22Rv1 (cell line): ENCODE data around the gene MEI4.

Experiments used
- H3K27ac ChIP-seq: fragments of 450-650 bp; 2 replicates; pipeline ENCODE4 v1.5.1; 2017
- ZFX ChIP-seq: fragments of 450-650 bp; IDR thresholded peaks from 2 replicates; pipeline ENCODE4 v1.6.1; 2017; ENCODE audit warnings: antibody characterized with exemption, borderline replicate concordance
- TF ChIP-seq, protein P1 (sequence below): fragments of 450-650 bp; IDR thresholded peaks from 2 replicates; pipeline ENCODE4 v1.5.1; 2017; ENCODE audit warnings: mild to moderate bottlenecking

Gene MEI4

DNA sequence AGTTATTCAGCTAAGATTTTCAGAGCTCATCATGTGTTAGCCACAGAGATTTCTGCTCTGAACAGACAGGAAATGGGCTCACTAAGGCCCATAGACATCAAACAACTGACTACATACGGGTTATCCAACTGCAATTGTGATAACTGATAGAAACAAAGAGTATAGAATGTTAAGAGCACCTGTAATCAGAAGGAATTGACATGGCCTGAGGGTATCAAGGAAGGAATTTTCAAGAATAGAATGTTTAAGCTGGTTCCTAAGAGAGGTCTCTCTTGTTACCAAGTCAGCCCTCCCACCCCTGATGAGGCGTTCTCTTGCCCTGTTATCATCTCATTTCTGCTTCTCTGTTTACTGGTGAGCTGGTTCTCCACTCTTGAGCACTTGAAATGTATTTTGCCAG, at the start of gene MEI4:
TSS of gene MEI4 (plus strand) at position 301 of the 400 bp plus-strand sequence. CDS start 37,633 bp downstream, outside the sequence.
- no peak for TF ChIP-seq ZFX
- TF ChIP-seq, protein P1, sequence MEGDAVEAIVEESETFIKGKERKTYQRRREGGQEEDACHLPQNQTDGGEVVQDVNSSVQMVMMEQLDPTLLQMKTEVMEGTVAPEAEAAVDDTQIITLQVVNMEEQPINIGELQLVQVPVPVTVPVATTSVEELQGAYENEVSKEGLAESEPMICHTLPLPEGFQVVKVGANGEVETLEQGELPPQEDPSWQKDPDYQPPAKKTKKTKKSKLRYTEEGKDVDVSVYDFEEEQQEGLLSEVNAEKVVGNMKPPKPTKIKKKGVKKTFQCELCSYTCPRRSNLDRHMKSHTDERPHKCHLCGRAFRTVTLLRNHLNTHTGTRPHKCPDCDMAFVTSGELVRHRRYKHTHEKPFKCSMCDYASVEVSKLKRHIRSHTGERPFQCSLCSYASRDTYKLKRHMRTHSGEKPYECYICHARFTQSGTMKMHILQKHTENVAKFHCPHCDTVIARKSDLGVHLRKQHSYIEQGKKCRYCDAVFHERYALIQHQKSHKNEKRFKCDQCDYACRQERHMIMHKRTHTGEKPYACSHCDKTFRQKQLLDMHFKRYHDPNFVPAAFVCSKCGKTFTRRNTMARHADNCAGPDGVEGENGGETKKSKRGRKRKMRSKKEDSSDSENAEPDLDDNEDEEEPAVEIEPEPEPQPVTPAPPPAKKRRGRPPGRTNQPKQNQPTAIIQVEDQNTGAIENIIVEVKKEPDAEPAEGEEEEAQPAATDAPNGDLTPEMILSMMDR, result no peak

DNA sequence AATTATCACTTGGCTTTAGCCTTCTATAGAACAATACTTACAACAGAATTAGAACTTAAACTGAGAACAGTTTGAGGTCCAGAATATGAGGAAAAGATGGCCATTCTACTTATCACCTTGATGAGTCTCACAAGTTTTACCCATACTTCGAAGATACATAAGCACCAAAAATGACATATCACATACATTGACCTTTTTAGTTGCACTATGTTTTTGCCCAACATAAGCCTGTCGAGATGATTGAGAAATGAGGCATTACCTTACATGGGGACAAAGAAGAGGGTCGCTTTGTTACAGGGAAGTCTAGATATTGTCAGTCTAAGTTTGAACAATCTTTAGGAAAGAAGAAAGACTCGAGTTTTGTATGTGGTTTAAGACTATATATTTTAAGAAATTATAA, 48.4 kb upstream of the MEI4 start:
- no peak overlapping the region for H3K27ac ChIP-seq
- TF ChIP-seq ZFX, result no peak
- TF ChIP-seq, protein P1, result no peak

More for the DNA sequence above, at the start of gene MEI4:
- H3K27ac ChIP-seq, result peak within 1 kb of the TSS; percentile 75

DNA sequence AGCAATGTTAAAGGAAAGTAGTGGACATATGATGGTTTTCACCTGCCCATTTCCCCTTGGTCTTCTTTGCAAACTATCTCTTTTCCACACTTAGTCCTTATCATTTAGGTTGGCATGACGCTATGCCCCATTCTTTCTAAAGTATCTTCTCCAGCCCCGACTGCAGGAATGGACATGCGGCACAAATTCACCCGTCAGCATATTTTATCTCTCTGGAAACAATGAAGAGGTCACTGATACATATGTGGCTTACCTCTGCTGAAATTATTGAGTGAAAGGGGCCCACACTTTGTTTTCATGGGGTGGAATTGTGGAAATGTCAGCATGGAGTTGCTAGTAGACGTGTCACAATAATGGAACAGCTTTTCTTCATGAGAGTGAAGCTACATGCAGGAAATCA, 45.8 kb upstream of the MEI4 start:
- TF ChIP-seq ZFX, result no peak
- TF ChIP-seq, protein P1, result no peak

GRCh38 chr6:77609106-77609505, 43.7 kb upstream of the MEI4 start:
- H3K27ac ChIP-seq, result no peak overlapping the region
- TF ChIP-seq, protein P1, result no peak
- TF ChIP-seq ZFX, result no peak

More for the DNA sequence above, 45.8 kb upstream of the MEI4 start:
- H3K27ac ChIP-seq, result no peak overlapping the region

DNA sequence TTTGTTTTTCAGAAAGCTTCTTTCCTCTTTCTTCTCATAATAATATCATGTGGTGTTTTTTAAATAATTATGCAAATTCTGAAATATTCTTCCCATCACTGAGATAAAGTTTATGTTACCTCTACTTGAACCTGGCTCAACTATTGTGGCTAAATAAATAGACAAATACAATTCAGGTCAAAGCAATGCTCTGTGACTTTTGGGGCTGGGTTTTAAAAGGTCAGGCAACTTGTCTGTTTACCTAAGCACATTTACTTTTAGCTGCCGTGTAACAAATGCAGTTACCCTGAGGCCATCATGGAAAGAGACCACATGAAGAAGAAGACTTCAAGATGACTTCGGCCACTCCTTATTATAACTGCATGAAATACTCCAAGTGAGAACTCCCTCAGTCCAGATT, 33.7 kb upstream of the MEI4 start:
- H3K27ac ChIP-seq, result peak overlapping the region; percentile 53
- no peak for TF ChIP-seq ZFX
- TF ChIP-seq, protein P1, result no peak

DNA sequence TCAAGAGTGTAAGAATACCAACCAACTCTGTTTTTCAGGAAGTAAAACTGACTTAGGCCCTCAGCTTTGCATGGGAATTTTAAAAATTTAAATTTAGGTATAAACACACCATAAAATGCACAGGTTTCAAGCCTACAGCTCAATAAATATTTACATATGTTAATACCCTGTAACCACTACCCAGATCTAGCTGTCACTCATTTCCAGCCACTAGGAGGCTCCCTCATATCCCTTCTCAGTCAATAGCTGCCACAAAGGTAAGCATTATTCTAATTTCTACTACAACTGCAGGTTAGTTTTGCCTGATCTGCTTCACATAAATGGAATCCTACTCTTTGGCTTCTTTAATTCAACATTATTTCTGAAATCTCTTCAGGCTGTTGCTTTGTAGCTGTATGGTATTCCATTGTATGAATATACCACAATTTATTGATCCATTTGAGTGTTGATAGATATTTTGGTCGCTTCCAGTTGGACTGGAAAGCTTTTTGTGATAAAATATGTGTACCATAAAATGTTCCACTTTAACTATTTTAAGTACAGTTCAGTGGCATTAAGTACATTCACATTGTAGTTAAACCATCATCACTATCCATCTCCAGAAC, 32.5 kb upstream of the MEI4 start:
- TF ChIP-seq ZFX, result no peak
- TF ChIP-seq, protein P1, result peak; percentile 84
- H3K27ac ChIP-seq, result peak overlapping the region; percentile 53

GRCh38 chr6:77624515-77624914, 28.3 kb upstream of the MEI4 start:
- no peak for TF ChIP-seq ZFX
- TF ChIP-seq, protein P1, result no peak
- H3K27ac ChIP-seq, result 0 out of 2 replicates have a peak overlapping the region, but pooled peaks have one; percentile 23
